ENCODE results near the gene FRMD4B. TPM values are rescaled to one million over a fixed set of nuclear protein-coding genes. Genes with fewer than 3 reads are reported as not detected.

The FRMD4B gene
- total RNA-seq, 2 donors from 2014 or later: 2.1 to 2.2 TPM

GRCh38 chr3:69409831-69410230 is 23.9 kb upstream of the FRMD4B start:
- H3K4me1 Mint-ChIP-seq: peaks cover 2% of the 10 kb centered on the region
- 80 to 89% methylated on average over 1 of the region's 1 CpG for WGBS, 2 experiments (ENCODE audit: insufficient coverage in 1 of 2, insufficient read length in 1 of 2)
- no peak overlapping the region for H3K9ac ChIP-seq (ENCODE audit: extremely low read depth, low read length, poor library complexity, severe bottlenecking)

DNA sequence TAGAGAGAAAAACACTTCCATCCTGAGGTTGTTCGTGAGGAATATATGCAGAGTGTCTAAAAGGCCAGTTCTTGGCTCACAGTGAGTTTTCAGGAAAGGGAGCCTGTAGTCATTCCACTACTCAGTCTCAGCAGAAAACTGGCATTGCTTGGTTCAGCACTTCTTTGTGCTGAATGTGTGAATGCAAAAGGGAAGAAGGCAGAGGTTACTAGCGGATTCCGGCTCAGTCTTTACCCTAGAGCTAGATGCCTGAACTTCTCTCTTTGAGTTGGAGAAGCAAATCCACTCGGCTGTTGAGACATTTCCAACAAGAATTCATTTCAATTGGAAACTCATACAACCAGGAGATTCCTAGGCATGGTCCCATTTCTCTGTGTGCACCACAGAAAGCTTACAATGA is 23.1 kb upstream of the FRMD4B start:
- no peak overlapping the region for H3K4me3 ChIP-seq (ENCODE audit: low read length)
- no peaks in the 10 kb centered on the region for H3K36me3 ChIP-seq (ENCODE audit: control insufficient read depth, insufficient read depth, low read length)
- Mint-ChIP-seq H3K27ac (no peak overlapping the region), H3K9me3 (peaks cover 2% of the 10 kb centered on the region), H3K27me3 (ENCODE audit: insufficient read depth) (no peaks in the 10 kb centered on the region), H3K4me3 (no peak overlapping the region), H3K4me1 (peaks cover 2% of the 10 kb centered on the region), H3K36me3 (ENCODE audit: low read depth) (no peaks in the 10 kb centered on the region)
- no peak for TF ChIP-seq CTCF (conservative IDR thresholded peaks at IDR 0.05)
- no peaks in the 10 kb centered on the region for H3K27me3 ChIP-seq (ENCODE audit: control insufficient read depth, insufficient read depth, low read length, poor library complexity, severe bottlenecking)
- WGBS, 2 experiments (ENCODE audit: insufficient coverage in 1 of 2, insufficient read length in 1 of 2): 94 to 98% methylated on average over 4 of the region's 4 CpGs
- no peaks in the 10 kb centered on the region for H3K4me1 ChIP-seq (ENCODE audit: control insufficient read depth, insufficient read depth, low read length)
- H3K27ac ChIP-seq (ENCODE audit: low read depth, low read length): no peak overlapping the region
- no peak for DNase-seq
- H3K9me3 ChIP-seq (ENCODE audit: control insufficient read depth, low read length): no peaks in the 10 kb centered on the region
- H3K9ac ChIP-seq (ENCODE audit: extremely low read depth, low read length, poor library complexity, severe bottlenecking): no peak overlapping the region

More at GRCh38 chr3:69409831-69410230, 23.9 kb upstream of the FRMD4B start:
- Histone ChIP-seq H3K4me1 (ENCODE audit: control insufficient read depth, insufficient read depth, low read length) (no peaks in the 10 kb centered on the region), H3K36me3 (ENCODE audit: control insufficient read depth, insufficient read depth, low read length) (no peaks in the 10 kb centered on the region), H3K27me3 (ENCODE audit: control insufficient read depth, insufficient read depth, low read length, poor library complexity, severe bottlenecking) (no peaks in the 10 kb centered on the region), H3K27ac (ENCODE audit: low read depth, low read length) (no peak overlapping the region), H3K4me3 (ENCODE audit: low read length) (no peak overlapping the region), H3K9me3 (ENCODE audit: control insufficient read depth, low read length) (no peaks in the 10 kb centered on the region)
- Mint-ChIP-seq H3K9me3 (peaks cover 2% of the 10 kb centered on the region), H3K27me3 (ENCODE audit: insufficient read depth) (no peaks in the 10 kb centered on the region), H3K27ac (no peak overlapping the region), H3K4me3 (no peak overlapping the region), H3K36me3 (ENCODE audit: low read depth) (no peaks in the 10 kb centered on the region)
- no peak for TF ChIP-seq CTCF (conservative IDR thresholded peaks at IDR 0.05)
- no peak for DNase-seq

- H3K9me3 Mint-ChIP-seq: peaks cover 2% of the 10 kb centered on the region
- no peak overlapping the region for H3K27ac Mint-ChIP-seq
- H3K9ac ChIP-seq (ENCODE audit: extremely low read depth, low read length, poor library complexity, severe bottlenecking): no peak overlapping the region
- no peak for DNase-seq
- H3K27me3 Mint-ChIP-seq (ENCODE audit: insufficient read depth): no peaks in the 10 kb centered on the region
- WGBS, 2 experiments (ENCODE audit: insufficient coverage in 1 of 2, insufficient read length in 1 of 2): 76 to 89% methylated on average over 4 to 5 of the region's 5 CpGs
- no peak overlapping the region for H3K4me3 ChIP-seq (ENCODE audit: low read length)
- no peaks in the 10 kb centered on the region for H3K4me1 ChIP-seq (ENCODE audit: control insufficient read depth, insufficient read depth, low read length)
- H3K27ac ChIP-seq (ENCODE audit: low read depth, low read length): no peak overlapping the region
- H3K4me1 Mint-ChIP-seq: peaks cover 2% of the 10 kb centered on the region
- no peaks in the 10 kb centered on the region for H3K27me3 ChIP-seq (ENCODE audit: control insufficient read depth, insufficient read depth, low read length, poor library complexity, severe bottlenecking)
- H3K9me3 ChIP-seq (ENCODE audit: control insufficient read depth, low read length): no peaks in the 10 kb centered on the region
- H3K36me3 Mint-ChIP-seq (ENCODE audit: low read depth): no peaks in the 10 kb centered on the region
- TF ChIP-seq CTCF (conservative IDR thresholded peaks at IDR 0.05): no peak
- no peaks in the 10 kb centered on the region for H3K36me3 ChIP-seq (ENCODE audit: control insufficient read depth, insufficient read depth, low read length)
- H3K4me3 Mint-ChIP-seq: no peak overlapping the region
Measured at GRCh38 chr3:69408542-69408941, 22.7 kb upstream of the FRMD4B start.

All from endodermal cell (in vitro differentiated cells).